ENCODE results near the gene PPFIBP2.

Gene PPFIBP2

GRCh38 chr11:7581021-7581590 is 67.3 kb downstream of the PPFIBP2 start:
- DNase-seq: no peak

GRCh38 chr11:7582338-7582985 is 68.7 kb downstream of the PPFIBP2 start:
- DNase-seq: no peak

GRCh38 chr11:7583248-7583647 is 69.4 kb downstream of the PPFIBP2 start:
- no peak for DNase-seq

- no peak for DNase-seq
Measured at GRCh38 chr11:7584910-7585309, 71.1 kb downstream of the PPFIBP2 start.

GRCh38 chr11:7585816-7586215 is 72.0 kb downstream of the PPFIBP2 start:
- DNase-seq: no peak

- no peak for DNase-seq
Measured at GRCh38 chr11:7586376-7586775, 72.6 kb downstream of the PPFIBP2 start.

- DNase-seq: no peak
Measured at GRCh38 chr11:7587712-7588111, 73.9 kb downstream of the PPFIBP2 start.

- DNase-seq: no peak
Measured at GRCh38 chr11:7589861-7590260, 76.1 kb downstream of the PPFIBP2 start.

- DNase-seq: no peak
Measured at GRCh38 chr11:7590529-7590928, 76.7 kb downstream of the PPFIBP2 start.

GRCh38 chr11:7591107-7591894 is 77.5 kb downstream of the PPFIBP2 start:
- no peak for DNase-seq

GRCh38 chr11:7591987-7592386 is 78.2 kb downstream of the PPFIBP2 start:
- no peak for DNase-seq

GRCh38 chr11:7592711-7593110 is 78.9 kb downstream of the PPFIBP2 start:
- DNase-seq: peak in 1 of 2 donors; percentile 37

- DNase-seq: no peak
Measured at GRCh38 chr11:7593481-7593880, 79.7 kb downstream of the PPFIBP2 start.

- DNase-seq: no peak
Measured at GRCh38 chr11:7595016-7595866, 81.4 kb downstream of the PPFIBP2 start.

- DNase-seq: no peak
Measured at GRCh38 chr11:7595951-7596350, 82.2 kb downstream of the PPFIBP2 start.

- DNase-seq: no peak
Measured at GRCh38 chr11:7596975-7597391, 83.2 kb downstream of the PPFIBP2 start.

- DNase-seq: no peak
Measured at GRCh38 chr11:7597620-7598019, 83.8 kb downstream of the PPFIBP2 start.

GRCh38 chr11:7599209-7599608 is 85.4 kb downstream of the PPFIBP2 start:
- DNase-seq: no peak

GRCh38 chr11:7600205-7600775 is 86.5 kb downstream of the PPFIBP2 start:
- DNase-seq: no peak

GRCh38 chr11:7603031-7603781 is 89.4 kb downstream of the PPFIBP2 start:
- DNase-seq: no peak

- DNase-seq: no peak
Measured at GRCh38 chr11:7604331-7604955, 90.6 kb downstream of the PPFIBP2 start.
